Measurements from ENCODE around the gene TIFAB.
A peak's percentile ranks its signal among the peaks of the same experiment; 100 is the strongest.

TIFAB gene

GRCh38 chr5:135448071-135448739 is 3.9 kb downstream of the TIFAB start:
- peak; percentile 27 for DNase-seq (ENCODE audit: low read depth)
- TF ChIP-seq CTCF (IDR thresholded peaks at IDR 0.05; ENCODE audit: insufficient read depth, low read depth, low read length, missing control alignments), result no peak
- H3K4me3 ChIP-seq (ENCODE audit: low read length), result no peak overlapping the region

- peak; percentile 19 for DNase-seq (ENCODE audit: low read depth)
- no peak for TF ChIP-seq CTCF (IDR thresholded peaks at IDR 0.05; ENCODE audit: insufficient read depth, low read depth, low read length, missing control alignments)
- H3K4me3 ChIP-seq (ENCODE audit: low read length), result no peak within 1 kb of the TSS
Measured at GRCh38 chr5:135447298-135447929, 4.7 kb downstream of the TIFAB start, which contains the start of gene DCANP1. Gene DCANP1 (minus strand): TSS chr5:135447348. CDS start chr5:135447108, 240 bp downstream.

DNA sequence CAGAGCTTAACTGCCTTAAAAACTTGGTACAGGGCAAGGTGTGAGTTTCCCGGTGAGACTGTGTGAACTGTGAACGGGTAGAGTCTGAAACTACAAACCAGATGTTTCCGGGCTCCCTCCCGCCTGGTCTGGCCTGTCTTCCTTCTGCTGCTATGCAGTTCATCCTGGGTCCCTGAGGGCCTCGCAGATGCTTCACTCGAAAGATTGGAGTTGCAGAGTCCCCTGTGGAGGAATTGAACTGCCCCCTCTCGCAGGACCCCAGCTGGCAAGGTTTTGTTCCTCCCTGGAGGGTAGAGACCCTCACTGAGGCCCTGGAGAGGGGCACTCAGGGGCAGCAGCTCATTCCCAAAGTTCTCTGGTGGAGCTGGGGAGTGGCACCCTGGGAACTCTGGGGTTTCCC is 5.5 kb downstream of the TIFAB start:
- no peak for DNase-seq (ENCODE audit: low read depth)
- H3K4me3 ChIP-seq (ENCODE audit: low read length), result no peak overlapping the region
- no peak for TF ChIP-seq CTCF (IDR thresholded peaks at IDR 0.05; ENCODE audit: insufficient read depth, low read depth, low read length, missing control alignments)

DNA sequence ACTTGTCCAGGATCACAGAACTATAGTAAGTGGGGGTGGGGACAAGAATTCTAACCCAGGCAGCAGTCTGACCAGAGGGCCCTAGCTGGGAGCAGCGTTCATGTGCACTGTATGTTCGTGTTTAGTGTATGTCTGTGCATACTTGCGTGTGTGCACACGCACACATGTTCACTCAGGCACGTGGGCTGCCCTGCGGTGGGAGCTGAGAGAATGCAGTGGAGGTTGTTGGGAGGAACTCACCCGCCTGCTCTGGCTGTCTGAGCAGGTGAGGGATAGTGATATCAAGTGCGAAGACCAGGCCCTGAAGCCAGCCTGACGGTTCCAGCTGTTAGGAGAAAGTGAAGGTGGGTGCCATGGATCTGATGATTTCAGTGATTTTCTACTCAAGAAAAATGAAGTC is 5.9 kb downstream of the TIFAB start:
- no peak for TF ChIP-seq CTCF (IDR thresholded peaks at IDR 0.05; ENCODE audit: insufficient read depth, low read depth, low read length, missing control alignments)
- no peak overlapping the region for H3K4me3 ChIP-seq (ENCODE audit: low read length)
- DNase-seq (ENCODE audit: low read depth), result no peak

GRCh38 chr5:135445306-135445985 is 6.7 kb downstream of the TIFAB start:
- no peak for TF ChIP-seq CTCF (IDR thresholded peaks at IDR 0.05; ENCODE audit: insufficient read depth, low read depth, low read length, missing control alignments)
- no peak overlapping the region for H3K4me3 ChIP-seq (ENCODE audit: low read length)
- DNase-seq (ENCODE audit: low read depth), result no peak

DNA sequence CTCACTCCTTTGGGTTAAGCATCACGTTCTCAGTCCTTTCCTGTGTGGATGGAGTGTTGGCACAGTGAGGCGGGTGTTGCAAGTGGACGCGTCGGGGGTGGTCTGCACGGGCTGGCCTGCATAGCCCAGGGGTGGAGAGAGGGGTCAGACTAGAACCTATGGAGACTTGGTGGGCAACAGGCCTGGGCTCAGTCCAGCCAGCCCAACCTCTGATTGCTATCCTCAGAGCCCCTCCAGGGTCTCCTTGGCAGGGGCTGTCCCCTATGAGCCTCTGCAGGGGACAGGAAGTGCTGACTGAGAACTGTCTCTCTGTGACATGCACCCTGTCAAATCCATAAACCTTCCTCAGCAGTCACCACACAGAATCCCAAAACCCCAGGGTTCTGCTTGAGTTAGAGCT is 7.3 kb downstream of the TIFAB start:
- H3K4me3 ChIP-seq (ENCODE audit: low read length), result no peak overlapping the region
- TF ChIP-seq CTCF (IDR thresholded peaks at IDR 0.05; ENCODE audit: insufficient read depth, low read depth, low read length, missing control alignments), result no peak
- DNase-seq (ENCODE audit: low read depth), result no peak
